NCI-H2029 (cell line): ENCODE data around the gene UNC13C.

ENCODE experiments used
- DNase-seq: peaks from one replicate; lab custom pipeline; 2025; lab: John Stamatoyannopoulos, UW

The UNC13C gene

DNA sequence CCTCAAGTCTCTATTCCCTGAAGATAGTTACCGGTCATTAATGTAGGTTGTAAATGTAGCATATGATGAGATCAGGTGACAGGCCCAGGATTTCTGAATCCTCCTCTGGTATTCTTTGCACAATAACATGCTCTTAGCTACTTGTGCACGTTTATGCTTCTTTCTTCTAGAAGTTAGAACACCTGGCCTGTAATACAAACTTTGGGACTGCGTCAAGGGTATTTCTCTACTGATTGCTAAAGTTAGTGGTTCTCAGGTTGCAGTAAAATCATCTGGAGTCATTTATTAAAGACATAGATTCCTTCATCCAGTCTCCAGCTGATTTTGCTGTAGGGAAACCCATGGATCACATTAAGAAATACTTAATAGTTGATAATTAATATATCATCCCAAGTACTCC, 48.0 kb downstream of the UNC13C start:
- no peak for DNase-seq

DNA sequence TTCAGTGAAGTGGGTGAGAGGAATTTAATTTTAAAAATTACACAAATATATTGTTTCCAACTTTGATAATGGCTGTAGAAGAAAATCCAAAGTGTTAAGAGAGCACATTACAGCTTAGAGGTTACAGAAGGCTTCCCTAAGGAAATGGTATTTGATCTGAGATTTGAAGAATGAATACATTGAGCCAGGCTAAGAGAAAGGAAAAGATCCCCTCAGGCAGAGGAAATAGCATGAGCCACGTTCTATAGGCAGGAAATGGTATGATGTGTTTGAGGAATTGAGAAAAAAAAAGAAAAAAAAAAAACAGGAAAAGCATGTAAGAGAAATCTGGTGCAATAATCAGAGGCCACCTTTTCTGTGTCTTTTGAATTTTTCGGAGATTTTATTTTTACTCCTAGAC, 48.6 kb downstream of the UNC13C start:
- no peak for DNase-seq

DNA sequence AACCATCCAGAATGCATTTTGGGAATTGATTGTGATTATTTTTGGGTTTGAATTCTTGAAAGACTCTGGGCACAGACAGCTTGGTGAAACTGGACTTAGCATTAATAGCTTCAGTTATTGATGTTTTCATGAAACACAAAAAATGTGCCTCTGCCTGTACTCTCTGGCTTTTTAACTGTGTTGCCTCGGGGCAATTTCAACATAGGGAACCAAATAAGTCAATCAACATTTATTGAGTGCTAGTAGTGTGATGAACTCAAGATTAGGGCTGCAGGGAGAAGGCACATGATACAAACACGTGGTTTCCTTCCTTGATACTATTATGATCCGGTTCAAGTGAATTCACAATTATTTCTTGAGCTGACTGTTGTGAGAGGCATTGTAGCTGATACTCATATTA, 50.8 kb downstream of the UNC13C start:
- DNase-seq = no peak

DNA sequence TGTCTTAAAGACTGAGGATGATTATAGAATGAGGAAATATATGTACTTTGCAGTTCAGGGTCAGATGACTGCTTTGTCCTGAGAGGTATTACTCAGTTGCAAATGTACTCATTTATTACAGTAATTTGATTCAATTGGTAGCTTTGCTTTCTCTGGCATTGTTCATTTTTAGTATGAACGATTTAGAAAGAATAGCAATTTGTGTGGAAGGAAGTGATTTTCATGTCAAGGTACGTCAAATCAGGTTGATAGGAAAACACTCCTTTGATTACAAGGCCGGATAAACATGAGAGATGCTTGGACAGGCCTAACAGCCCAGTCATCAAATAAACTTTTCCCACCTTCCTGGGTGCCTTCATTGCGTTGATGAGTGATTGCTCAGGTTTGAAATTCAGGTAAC, 53.8 kb downstream of the UNC13C start:
- DNase-seq = no peak

DNA sequence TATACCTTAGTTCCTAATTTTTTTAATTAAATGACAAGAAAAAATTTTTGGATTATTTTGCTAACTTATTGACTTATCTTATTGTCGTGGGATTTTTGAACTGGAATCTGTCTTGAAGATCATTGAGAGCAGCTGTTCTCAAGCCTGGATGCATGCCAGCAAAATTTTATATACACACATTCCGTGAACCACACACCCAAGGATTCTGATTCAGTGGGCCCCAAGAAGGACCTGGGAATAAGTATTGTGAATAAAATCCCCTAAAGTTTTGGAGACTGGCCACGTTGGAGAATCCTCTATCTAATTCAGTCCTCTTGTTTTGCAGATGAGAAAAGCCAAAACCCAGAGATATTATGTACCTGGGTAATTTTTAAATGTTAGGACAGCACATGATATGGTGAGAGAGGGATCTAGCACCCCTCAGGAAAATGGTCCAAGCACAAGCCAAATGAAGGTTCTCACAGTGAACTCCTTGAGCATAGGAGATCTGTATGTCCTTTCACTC, 55.2 kb downstream of the UNC13C start:
- no peak for DNase-seq

DNA sequence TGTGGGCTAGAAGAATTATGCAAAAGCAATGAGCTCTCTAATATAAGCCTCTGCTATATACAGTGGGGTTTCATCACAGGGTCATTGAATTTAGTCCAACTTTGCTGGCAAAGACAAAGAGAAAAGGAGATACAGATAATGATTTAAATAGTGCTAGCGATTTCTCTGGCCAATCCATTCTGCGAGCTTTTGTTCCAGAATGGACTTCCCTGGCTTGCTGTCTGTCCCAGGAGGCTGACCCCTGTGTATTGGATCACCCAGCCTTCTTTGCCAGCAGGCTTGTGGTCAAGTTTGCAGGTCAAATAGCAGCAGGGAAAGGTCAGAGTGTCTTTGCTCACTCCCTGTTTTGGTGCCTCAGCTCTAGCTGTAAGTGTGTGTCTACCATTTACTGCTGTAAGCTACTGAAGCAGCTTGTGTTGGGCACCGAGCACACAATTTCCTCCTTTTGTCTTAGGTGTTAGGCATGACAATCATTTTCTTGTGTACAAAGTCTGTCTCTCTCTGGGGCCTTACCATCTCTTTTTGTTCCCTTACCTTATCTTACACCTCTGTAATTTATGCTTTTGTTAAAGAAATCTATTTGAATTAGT, 55.7 kb downstream of the UNC13C start:
- no peak for DNase-seq

DNA sequence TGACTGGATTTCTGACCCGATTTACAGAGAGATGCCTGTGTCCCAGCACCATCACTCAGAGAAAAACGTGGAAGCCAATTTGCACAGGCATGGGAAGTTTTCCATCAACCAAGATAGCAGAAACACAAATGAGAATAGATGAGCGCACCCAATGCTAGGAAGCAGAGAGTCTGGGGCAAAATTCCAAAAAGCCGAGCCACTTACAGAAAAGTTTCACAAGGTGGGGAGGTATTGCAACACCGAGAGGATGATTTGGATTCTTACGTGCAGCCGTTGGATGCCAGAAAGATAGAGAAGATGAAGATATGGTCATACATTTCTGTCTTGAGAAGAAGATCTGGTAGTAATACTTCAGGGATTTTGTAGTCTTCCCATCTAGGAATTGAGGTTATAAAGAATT, 57.4 kb downstream of the UNC13C start:
- no peak for DNase-seq

DNA sequence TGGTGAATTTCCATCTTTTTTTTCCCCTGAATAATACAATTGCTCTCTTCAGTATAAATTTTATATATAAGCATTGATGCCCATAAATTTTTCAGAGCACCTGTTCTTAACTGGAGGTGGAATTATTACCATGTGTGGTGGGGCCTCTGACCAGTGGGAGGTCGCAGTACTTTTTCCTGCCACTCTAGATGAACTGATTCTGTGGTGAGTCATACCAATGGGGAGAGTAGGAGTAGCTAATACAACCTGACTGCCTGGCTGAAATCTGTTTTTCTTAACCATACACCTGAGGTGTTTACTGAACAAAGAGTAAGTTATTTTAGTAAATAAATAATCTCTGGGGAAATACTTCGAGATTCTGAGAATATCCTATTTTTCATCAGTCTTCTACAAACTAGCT, 67.2 kb downstream of the UNC13C start:
- DNase-seq = no peak

DNA sequence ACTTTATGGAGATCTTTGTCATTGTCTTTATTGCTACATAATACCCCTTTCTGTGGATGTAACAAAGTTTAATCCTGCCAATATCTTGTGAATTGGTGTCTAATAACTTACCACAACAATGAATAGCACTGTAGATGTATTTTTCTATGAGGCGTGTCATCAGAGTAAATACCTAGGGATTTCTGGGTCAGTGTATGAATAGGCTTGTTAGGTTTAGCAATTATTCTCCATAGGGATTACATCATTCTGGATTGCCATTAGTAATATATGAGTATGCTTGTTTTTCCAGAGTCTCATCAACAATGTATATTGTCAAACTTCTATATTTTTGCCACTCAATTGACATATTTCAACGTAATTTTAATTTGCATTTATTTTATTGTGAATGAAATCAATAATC, 67.9 kb downstream of the UNC13C start:
- no peak for DNase-seq

DNA sequence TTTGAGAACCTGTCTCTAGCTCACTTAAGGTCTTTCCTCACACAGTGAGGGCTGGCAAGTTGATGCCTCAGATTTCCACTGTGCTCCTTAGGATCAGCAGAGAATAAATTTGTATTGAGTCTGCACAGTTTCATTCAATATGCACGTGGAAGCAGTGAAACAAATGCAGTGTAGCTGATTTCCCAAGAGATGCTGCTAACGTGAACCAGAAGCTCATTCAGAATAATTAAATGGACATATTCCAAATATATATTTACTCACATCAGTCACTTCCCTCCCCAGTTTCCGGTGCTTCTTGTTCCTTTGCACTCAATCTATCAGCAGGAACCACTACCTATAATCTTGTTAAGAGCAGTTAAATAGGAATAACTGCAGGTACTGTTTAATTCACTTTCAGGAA, 86.1 kb downstream of the UNC13C start:
- no peak for DNase-seq

DNA sequence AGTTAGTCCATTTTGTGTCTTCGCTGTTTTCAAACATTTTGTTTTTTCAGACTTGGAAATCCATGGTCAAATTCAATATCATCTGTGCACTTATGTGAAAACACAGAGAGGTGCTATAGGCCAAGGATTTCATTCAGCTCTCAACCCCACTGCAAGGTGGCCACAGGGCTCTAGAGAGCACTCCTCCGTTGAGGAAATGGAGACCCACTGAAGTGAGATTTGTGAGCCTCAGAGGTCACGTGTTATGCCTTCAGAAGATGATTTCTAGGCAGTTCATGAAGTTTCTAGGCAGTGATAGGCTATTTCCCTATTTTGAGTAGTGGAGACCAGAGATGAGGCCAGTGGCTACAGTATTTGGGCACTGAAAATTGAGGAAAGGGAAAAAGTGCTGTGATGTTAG, 88.2 kb downstream of the UNC13C start:
- DNase-seq = no peak

DNA sequence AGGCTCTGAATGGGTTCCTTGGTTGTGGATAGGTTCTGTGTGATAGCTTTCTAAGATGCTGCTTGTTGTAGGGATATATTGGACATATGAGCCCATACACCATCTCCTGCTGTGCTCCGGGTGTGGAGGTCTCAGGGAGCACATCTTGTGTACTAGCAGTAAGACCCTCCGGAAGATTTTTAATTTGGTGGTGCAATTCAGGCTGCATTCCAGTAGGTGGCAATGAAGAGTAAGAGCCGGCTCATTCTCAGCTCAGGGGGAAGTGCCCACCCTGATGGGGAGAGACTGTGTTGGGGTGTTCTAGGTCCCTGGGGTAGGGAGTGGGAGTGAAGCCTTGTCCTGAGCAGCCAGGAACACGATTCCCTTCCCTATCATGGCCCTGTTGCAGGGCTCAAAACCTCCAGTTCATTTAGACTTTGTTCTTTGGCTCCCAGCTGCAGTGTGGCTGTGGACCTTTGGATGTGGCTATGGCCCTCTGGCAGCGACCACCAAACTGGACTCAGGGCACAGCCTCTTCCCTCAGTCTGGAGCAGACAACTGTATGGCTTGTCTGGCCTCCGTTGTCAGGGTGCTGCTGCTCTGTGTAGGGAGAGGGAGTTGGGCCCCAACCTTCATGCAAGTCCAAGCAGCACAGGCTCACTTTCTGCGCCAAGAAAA, 104.7 kb downstream of the UNC13C start:
- no peak for DNase-seq

DNA sequence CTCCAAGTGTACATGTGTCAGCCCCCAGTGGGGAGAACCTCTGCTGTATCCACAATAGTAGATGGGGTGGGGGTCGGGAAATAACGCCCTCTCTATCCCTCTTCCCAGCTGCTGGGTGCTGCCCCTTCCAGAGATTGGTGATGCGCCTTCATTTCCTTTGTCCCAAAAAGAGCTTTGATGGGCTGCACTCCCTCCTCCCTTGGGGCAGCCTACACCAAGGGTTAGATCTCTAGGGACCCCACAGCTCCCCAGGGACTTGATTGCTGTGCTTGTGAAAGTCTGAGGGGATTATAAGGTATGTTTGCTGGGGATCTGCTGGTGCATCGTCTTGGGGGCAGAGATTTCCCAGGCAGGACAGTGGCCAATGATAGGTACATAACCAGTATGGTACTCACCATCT, 105.3 kb downstream of the UNC13C start:
- no peak for DNase-seq

DNA sequence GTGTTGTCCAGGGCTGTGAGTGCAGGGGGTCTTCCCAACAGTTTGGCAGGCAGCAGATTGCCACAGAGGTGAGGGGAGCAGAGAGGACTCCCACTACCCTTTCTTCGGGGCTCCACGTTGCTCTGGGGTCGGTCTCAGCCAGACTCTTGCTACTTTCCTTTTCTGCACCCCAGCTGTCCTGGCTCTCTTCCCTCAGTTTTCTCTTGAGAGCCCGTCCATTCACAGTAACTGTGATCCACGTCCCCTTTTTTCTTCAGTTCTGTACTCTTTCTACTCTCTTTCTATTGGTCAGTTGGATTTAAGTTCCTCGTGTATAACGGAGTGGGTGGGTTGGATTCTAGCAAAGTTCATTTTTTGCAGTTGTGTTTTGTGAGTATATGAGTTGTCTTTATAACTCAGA, 105.8 kb downstream of the UNC13C start:
- no peak for DNase-seq

DNA sequence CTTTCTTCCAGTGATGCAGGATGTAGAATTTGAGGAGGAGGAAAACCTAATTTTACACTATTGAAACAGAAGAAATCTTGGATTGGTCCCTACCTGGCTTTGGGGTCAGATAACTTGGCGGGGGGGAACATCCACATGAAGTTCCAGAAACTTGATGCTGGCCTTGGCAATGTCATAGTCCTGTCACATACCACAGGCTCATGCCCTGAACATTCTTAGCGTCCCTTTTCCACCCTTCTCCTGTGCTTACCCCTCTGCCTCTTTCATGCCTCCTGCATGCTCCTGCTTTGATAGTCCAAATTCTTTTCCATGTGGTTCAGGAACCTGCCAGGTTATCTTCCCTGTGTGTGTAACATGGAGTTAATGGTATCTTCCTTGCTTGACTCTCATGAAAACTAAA, 110.6 kb downstream of the UNC13C start:
- DNase-seq = no peak

DNA sequence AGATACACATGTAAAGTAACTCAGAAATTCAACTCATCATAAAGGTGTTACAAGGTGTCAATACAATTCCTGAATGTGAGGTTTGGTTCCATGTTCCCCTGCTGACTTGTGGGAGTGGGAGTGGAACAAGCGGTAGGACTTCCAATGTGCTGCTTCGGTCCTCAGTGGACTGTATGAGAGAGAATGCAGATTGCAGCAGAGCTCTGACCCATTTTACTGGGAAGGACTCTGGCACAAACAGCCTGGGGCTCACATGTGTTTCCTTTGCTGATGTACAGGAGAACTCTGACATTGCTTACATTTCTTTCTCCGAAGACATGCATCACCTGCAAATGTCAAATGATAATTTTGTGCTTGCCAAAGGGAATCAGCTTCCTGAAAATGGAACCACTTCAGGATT, 111.5 kb downstream of the UNC13C start:
- DNase-seq = no peak

DNA sequence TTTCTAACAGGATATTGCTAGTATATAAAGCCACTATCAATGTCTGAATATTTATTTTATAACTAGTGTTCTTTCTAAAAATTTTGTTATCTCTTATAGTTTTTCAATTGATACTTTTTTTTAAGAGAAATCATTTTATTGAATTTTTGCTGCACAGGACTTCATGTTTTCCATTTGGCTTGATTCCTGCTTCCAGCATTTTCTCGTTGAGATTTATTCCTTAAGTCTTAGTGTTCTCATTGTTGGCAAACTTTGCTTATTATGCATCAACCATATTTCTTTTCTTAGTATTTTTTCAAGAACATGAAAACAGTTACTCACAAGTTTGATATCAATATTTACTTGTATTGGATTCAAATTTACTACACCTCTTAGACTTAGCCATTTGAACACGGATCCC, 113.4 kb downstream of the UNC13C start:
- no peak for DNase-seq

DNA sequence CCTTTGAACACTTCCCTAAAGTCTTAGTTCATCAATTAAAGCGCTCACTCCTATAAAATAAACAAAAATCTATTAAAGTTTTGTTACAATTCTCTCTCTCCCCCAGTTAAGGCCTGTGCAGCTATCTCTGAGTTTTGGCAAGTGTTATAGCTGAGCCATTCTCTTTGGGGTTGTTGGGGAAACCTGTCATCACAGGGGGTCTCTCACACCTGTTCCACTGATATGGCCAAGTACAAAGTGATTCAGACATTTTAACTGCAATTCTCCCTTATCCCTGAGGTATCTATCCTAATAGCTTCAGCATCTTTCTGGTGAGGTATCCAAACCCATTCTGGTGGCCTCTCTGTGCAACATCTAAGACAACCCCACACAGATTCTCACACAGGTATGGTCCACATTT, 116.4 kb downstream of the UNC13C start:
- no peak for DNase-seq

DNA sequence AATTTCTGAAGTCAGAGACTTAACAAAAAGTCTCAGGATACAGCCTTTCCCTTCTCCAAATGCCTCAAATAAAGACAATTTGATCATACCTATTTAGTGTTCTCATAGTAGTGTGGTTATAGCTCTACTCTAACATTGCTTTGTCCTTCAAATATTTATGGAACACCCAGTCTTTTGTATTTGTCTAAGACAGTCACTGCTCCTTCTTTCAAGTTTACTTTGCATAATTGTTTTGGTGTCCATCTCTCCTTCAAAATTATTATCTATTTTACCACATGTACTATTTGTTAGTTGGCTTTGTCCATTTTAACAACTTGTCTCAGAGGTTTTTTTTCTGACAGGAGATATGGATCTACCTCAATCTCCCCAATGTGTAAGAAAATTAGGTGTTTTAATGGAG, 118.8 kb downstream of the UNC13C start:
- DNase-seq = no peak

DNA sequence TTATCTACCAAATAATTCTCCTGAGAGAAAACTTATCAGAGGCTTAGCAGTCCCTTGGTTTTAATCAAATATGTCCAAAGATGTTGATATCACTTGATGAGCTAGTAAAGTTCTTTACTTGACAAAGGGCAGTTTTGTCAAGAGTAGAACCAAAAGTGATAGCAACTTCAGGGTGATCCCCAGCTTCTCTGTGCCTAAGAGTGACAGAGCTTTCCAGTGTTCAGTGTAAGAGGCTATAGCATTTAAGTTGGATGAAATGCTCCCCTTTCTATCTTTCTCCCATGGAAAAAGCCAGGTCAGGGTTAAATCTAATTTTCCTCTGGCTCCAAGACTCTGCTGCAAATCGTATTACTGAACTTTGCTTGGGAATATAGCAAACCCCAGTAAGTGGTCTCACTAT, 120.8 kb downstream of the UNC13C start:
- no peak for DNase-seq

DNA sequence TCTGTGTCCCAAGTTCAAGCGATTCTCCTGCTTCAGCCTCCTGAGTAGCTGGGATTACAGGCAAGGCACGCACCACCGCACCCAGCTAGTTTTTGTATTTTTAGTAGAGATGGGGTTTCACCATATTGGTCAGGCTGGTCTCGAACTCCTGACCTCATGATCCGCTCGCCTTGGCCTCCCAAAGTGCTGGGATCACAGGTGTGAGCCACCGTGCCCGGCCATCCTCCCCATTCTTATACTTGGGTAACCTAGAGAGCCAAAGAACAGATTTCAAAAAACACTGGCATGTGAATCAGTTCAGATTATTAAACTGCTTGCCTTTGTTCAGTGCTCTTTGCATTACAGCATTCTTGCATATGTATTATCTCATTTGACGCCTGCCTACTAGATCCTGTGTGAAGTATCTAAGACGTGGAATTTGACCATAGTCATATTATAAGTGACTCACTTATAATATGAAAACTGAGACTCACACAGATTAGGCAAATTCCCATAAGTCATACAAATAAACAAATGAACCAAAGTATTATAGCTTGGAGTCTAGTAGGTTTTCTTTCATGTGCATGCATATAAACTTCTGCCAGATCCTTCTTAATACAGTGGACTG, 123.5 kb downstream of the UNC13C start:
- DNase-seq = no peak

DNA sequence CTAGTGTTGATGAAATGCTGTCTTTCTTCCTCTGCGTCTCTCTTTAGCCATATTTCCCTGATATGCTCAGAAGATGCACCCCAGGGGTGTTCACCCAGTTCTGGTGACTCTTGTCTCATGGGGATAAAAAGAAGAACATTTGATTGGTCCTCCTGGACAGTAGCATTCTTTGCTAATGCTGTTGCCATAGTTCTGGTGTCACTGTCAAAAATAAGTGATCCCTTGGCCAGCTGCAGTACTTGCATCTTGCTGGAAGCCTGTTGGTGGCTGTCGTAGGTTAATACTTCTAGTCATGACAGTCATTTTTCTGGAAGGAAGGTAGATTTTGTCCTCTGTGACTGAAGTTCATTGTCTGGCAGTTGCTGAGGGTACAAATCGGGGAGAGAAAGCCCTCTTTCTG, 124.5 kb downstream of the UNC13C start:
- no peak for DNase-seq

DNA sequence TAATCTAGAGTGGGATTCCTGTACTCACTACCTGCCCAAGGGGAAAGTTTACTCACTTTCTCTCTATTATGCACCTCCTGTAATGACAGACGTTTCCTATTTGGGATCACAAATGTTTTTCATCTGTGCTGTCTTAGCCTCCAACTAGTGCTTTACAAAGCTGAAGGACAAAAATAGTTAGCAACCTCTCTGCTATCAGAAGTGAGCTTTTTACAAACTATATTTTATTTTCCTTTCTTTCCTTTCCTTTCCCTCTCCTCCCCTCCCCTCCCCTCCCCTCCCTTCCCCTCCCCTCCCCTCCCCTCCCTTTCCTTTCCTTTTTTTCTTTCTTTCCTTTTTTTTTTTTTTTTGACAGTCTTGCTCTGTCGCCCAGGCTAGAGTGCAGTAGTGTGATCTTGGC, 130.8 kb downstream of the UNC13C start:
- no peak for DNase-seq

DNA sequence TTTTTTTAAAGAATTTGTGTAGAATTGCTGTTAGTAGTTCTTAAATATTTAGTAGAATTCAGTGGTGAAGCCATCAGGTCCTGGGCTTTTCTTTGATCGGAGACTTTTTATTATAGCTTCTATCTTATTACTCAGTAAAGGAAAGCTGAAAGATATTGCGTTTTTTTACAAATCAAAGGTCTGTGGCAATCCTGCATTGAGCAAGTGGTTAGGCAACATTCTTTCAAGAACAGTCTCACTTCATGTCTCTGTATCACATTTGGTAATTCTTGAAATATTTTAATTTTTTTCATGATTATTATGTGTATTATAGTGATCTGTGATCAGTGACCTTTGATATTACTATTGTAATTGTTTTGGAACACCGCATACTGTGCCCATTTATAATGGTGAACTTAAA, 140.8 kb downstream of the UNC13C start:
- no peak for DNase-seq
